ENCODE data around the gene PSMA1. TPM values are rescaled to one million over a fixed set of nuclear protein-coding genes. Genes with fewer than 3 reads are reported as not detected.
A peak's percentile ranks its signal among the peaks of the same experiment; 100 is the strongest.
"Not testable (repeated sequence)": the region's sequence is repeated elsewhere in the genome, so short reads cannot be mapped to it uniquely, and the experiment has no call there.

PSMA1 gene
- total RNA-seq, 5 donors from 2014 or later (not counting 1 experiment from before 2014, with no cell fraction given): 107 to 137 (median 115) TPM

DNA sequence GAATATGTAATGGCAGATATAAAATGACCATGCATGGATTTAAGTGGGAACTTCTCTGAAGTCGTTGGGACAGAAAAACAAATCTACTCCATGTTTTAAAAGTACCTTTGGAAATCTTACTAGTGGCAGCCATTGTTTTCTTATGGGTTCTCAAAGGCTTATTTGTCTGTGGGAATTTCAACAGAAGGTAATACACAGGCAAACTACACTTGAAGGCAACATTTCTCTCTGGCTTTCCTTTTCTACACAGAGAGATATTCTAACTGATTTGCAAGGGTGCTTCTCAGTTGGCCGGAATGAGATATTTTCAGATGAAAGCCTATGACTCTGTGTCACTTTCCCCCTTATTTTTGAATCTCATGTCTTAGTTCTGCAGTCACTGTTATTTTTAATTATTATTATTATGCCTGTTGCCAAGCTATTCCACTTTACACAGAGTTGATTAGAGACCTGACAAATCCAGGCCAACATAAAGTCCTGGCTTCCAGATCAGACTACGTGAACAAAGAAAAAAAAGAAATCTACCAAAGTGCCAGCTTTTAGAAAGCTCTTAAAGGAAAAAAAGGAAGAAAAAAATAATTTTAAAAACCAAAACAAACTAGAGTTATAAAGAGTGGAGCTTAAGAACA is 18.9 kb upstream of the PSMA1 start:
- ChIA-PET CTCF (interaction anchor here (0.7 to 1.7 kb wide), 5 partner anchors 85 to 369 kb away, joined by 3 to 5 read pairs (median 3); no protein-coding TSS in a partner anchor), POLR2A (interaction anchor here in 1 of 2 donors (0.7 to 0.8 kb wide), 2 partner anchors 9 to 319 kb away, joined by 3 to 9 read pairs; no protein-coding TSS in a partner anchor)
- Histone ChIP-seq H3K36me3 (ENCODE audit: control insufficient read depth in 2 of 2, extremely low read depth in 1 of 2, insufficient read depth in 1 of 2, low read length in 1 of 2) (no peaks in the 10 kb centered on the region), H3K4me3 (ENCODE audit: control insufficient read depth in 1 of 2, extremely low read depth in 1 of 2, low read length in 1 of 2) (no peak overlapping the region), H3K9me3 (no peaks in the 10 kb centered on the region), H3K27me3 (replicated peaks in 1 of 2; ENCODE audit: control insufficient read depth in 2 of 2, extremely low read depth in 1 of 2, insufficient read depth in 2 of 2, low read length in 1 of 2) (no peaks in the 10 kb centered on the region), H3K4me1 (ENCODE audit: control insufficient read depth in 1 of 2, extremely low read depth in 1 of 2, insufficient read depth in 2 of 2, low read length in 2 of 2) (peaks cover 7 to 23% of the 10 kb centered on the region in 2 experiments), H3K27ac (ENCODE audit: low read length) (no peak overlapping the region)
- Mint-ChIP-seq H3K4me3 (no peak overlapping the region), H3K27me3 (no peaks in the 10 kb centered on the region), H3K4me1 (peaks cover 34 to 45% (median 36%) of the 10 kb centered on the region in 3 donors), H3K36me3 (no peaks in the 10 kb centered on the region), H3K9me3 (no peaks in the 10 kb centered on the region), H3K27ac (peak overlapping the region; percentile 46 to 48)
- WGBS (ENCODE audit: insufficient coverage): no CpG with 5 or more reads among the region's 3 CpGs
- DNase-seq: no peak
- no peak for ATAC-seq (replicated peaks in 1 of 4)

GRCh38 chr11:14538271-14538925 is 18.2 kb upstream of the PSMA1 start:
- no peak for DNase-seq
- Mint-ChIP-seq H3K4me1 (peaks cover 34 to 45% (median 36%) of the 10 kb centered on the region in 3 donors), H3K9me3 (no peaks in the 10 kb centered on the region), H3K27ac (peak overlapping the region; percentile 48 to 57), H3K36me3 (no peaks in the 10 kb centered on the region), H3K27me3 (no peaks in the 10 kb centered on the region), H3K4me3 (no peak overlapping the region)
- no peak overlapping the region for H3K4me3 ChIP-seq (ENCODE audit: control insufficient read depth in 1 of 2, extremely low read depth in 1 of 2, low read length in 1 of 2)
- H3K9me3 ChIP-seq: no peaks in the 10 kb centered on the region
- no peaks in the 10 kb centered on the region for H3K36me3 ChIP-seq (ENCODE audit: control insufficient read depth in 2 of 2, extremely low read depth in 1 of 2, insufficient read depth in 1 of 2, low read length in 1 of 2)
- H3K4me1 ChIP-seq (ENCODE audit: control insufficient read depth in 1 of 2, extremely low read depth in 1 of 2, insufficient read depth in 2 of 2, low read length in 2 of 2): peaks cover 7 to 23% of the 10 kb centered on the region in 2 experiments
- H3K27me3 ChIP-seq (replicated peaks in 1 of 2; ENCODE audit: control insufficient read depth in 2 of 2, extremely low read depth in 1 of 2, insufficient read depth in 2 of 2, low read length in 1 of 2): no peaks in the 10 kb centered on the region
- ATAC-seq (replicated peaks in 1 of 4): no peak
- WGBS (ENCODE audit: insufficient coverage): 100% methylated on average over 2 of the region's 6 CpGs
- ChIA-PET POLR2A (interaction anchor here in 1 of 2 donors (0.7 to 0.8 kb wide), 3 partner anchors 40 to 320 kb away, joined by 3 to 7 read pairs (median 3); no protein-coding TSS in a partner anchor), CTCF (interaction anchor here (0.6 to 2.3 kb wide), 5 partner anchors 106 to 370 kb away, joined by 3 to 9 read pairs (median 3); no protein-coding TSS in a partner anchor)
- no peak overlapping the region for H3K27ac ChIP-seq (ENCODE audit: low read length)

GRCh38 chr11:14537134-14537599 is 17.0 kb upstream of the PSMA1 start:
- H3K4me1 ChIP-seq (ENCODE audit: control insufficient read depth in 1 of 2, extremely low read depth in 1 of 2, insufficient read depth in 2 of 2, low read length in 2 of 2): peaks cover 7 to 23% of the 10 kb centered on the region in 2 experiments
- H3K4me3 ChIP-seq (ENCODE audit: control insufficient read depth in 1 of 2, extremely low read depth in 1 of 2, low read length in 1 of 2): peak overlapping the region in 1 of 2 donors; percentile 32
- CTCF ChIA-PET: interaction anchor here (0.7 to 2.3 kb wide), 5 partner anchors 107 to 371 kb away, joined by 3 to 9 read pairs (median 4); no protein-coding TSS in a partner anchor
- Mint-ChIP-seq H3K36me3 (no peaks in the 10 kb centered on the region), H3K27ac (peak overlapping the region; percentile 78 to 82), H3K4me3 (peak overlapping the region; percentile 30 to 69 (median 64)), H3K9me3 (no peaks in the 10 kb centered on the region), H3K27me3 (no peaks in the 10 kb centered on the region), H3K4me1 (peaks cover 29 to 40% (median 36%) of the 10 kb centered on the region in 3 donors)
- H3K27me3 ChIP-seq (replicated peaks in 1 of 2; ENCODE audit: control insufficient read depth in 2 of 2, extremely low read depth in 1 of 2, insufficient read depth in 2 of 2, low read length in 1 of 2): no peaks in the 10 kb centered on the region
- POLR2A ChIA-PET: interaction anchor here in 1 of 2 donors (0.6 kb wide), 1 partner anchor 104 kb away, joined by 5 read pairs; no protein-coding TSS in a partner anchor
- DNase-seq (peak in 31 of 35 experiments; percentile 8 to 73 (median 38)), ATAC-seq (replicated peaks in 1 of 4) (peak; percentile 78 to 98 (median 82))
- WGBS (ENCODE audit: insufficient coverage): no CpG with 5 or more reads among the region's 5 CpGs
- H3K9me3 ChIP-seq: no peaks in the 10 kb centered on the region
- H3K36me3 ChIP-seq (ENCODE audit: control insufficient read depth in 2 of 2, extremely low read depth in 1 of 2, insufficient read depth in 1 of 2, low read length in 1 of 2): no peaks in the 10 kb centered on the region
- peak overlapping the region; percentile 6 for H3K27ac ChIP-seq (ENCODE audit: low read length)

DNA sequence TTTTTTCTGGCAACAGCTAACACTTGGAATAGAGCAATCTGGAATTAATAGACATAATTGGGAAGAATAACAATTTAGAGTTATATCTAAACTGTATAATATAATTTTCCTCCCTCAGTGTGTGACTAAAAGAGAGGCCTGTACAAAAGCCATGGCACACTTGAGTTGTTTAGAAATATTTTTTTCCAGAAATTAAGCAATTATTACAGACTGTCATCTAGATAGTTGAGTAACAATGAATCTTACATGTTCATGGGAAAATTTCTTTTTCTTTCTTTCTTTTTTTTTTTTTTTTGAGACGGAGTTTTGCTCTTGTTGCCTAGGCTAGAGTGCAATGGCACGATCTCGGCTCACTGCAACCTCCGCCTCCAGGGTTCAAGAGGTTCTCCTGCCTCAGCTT is 15.0 kb upstream of the PSMA1 start:
- WGBS (ENCODE audit: insufficient coverage): 100% methylated on average over 4 of the region's 4 CpGs
- not testable (repeated sequence) for H3K36me3 ChIP-seq (ENCODE audit: control insufficient read depth in 2 of 2, extremely low read depth in 1 of 2, insufficient read depth in 1 of 2, low read length in 1 of 2); H3K27me3 Mint-ChIP-seq; DNase-seq; H3K4me3 Mint-ChIP-seq; H3K27ac ChIP-seq (ENCODE audit: low read length); H3K36me3 Mint-ChIP-seq; H3K4me3 ChIP-seq (ENCODE audit: control insufficient read depth in 1 of 2, extremely low read depth in 1 of 2, low read length in 1 of 2); H3K27me3 ChIP-seq (replicated peaks in 1 of 2; ENCODE audit: control insufficient read depth in 2 of 2, extremely low read depth in 1 of 2, insufficient read depth in 2 of 2, low read length in 1 of 2); H3K9me3 ChIP-seq; H3K27ac Mint-ChIP-seq; ATAC-seq (replicated peaks in 1 of 4); H3K9me3 Mint-ChIP-seq
- ChIA-PET POLR2A (interaction anchor here in 1 of 2 donors (0.5 to 0.6 kb wide), 3 partner anchors 19 to 86 kb away, joined by 3 to 7 read pairs (median 3); no protein-coding TSS in a partner anchor), CTCF (interaction anchor here (0.6 to 1.6 kb wide), 7 partner anchors 31 to 471 kb away, joined by 3 to 4 read pairs (median 3); no protein-coding TSS in a partner anchor)
- H3K4me1 Mint-ChIP-seq: peaks cover 20 to 29% (median 27%) of the 10 kb centered on the region in 3 donors
- peaks cover 7 to 19% of the 10 kb centered on the region in 2 experiments for H3K4me1 ChIP-seq (ENCODE audit: control insufficient read depth in 1 of 2, extremely low read depth in 1 of 2, insufficient read depth in 2 of 2, low read length in 2 of 2)

GRCh38 chr11:14529951-14530350 is 9.8 kb upstream of the PSMA1 start:
- no peaks in the 10 kb centered on the region for H3K9me3 ChIP-seq
- Mint-ChIP-seq H3K4me1 (no peaks in the 10 kb centered on the region), H3K27me3 (no peaks in the 10 kb centered on the region), H3K4me3 (no peak overlapping the region), H3K36me3 (peaks cover 3% of the 10 kb centered on the region), H3K9me3 (no peaks in the 10 kb centered on the region), H3K27ac (no peak overlapping the region)
- POLR2A ChIA-PET: no interaction called here
- no peaks in the 10 kb centered on the region for H3K4me1 ChIP-seq (ENCODE audit: control insufficient read depth in 1 of 2, extremely low read depth in 1 of 2, insufficient read depth in 2 of 2, low read length in 2 of 2)
- DNase-seq (no peak), ATAC-seq (replicated peaks in 1 of 4) (no peak)
- H3K27ac ChIP-seq (ENCODE audit: low read length): no peak overlapping the region
- WGBS (ENCODE audit: insufficient coverage): no CpG with 5 or more reads among the region's 2 CpGs
- H3K27me3 ChIP-seq (replicated peaks in 1 of 2; ENCODE audit: control insufficient read depth in 2 of 2, extremely low read depth in 1 of 2, insufficient read depth in 2 of 2, low read length in 1 of 2): peaks cover 0 to 3% of the 10 kb centered on the region in 2 experiments
- H3K4me3 ChIP-seq (ENCODE audit: control insufficient read depth in 1 of 2, extremely low read depth in 1 of 2, low read length in 1 of 2): no peak overlapping the region
- CTCF ChIA-PET: interaction anchor here in 1 of 2 donors (1.1 kb wide), 1 partner anchor 10 kb away, joined by 3 read pairs; the partner anchor contains the start of gene PSMA1
- H3K36me3 ChIP-seq (ENCODE audit: control insufficient read depth in 2 of 2, extremely low read depth in 1 of 2, insufficient read depth in 1 of 2, low read length in 1 of 2): no peaks in the 10 kb centered on the region

DNA sequence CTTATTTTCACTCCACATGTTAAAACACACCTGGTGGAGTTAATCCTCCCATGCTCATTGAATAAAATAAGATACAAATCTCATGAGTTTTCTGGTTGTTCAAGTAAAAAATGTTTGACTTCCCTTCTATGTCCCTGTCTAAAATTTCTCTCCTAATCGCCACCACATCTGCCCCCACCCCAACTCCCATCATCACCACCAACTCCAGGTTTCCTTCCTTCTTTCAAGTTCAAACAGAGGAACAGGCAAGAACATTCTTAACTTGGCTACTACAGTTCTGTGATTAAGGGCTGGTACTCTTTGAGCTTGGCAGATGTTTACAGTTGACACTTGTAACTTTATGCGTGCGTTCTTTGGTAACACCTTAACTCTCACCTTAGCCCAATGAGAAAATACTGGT is 9.1 kb upstream of the PSMA1 start:
- H3K4me3 ChIP-seq (ENCODE audit: control insufficient read depth in 1 of 2, extremely low read depth in 1 of 2, low read length in 1 of 2): no peak overlapping the region
- H3K36me3 Mint-ChIP-seq: peaks cover 3% of the 10 kb centered on the region
- ATAC-seq (replicated peaks in 1 of 4) (no peak), DNase-seq (no peak)
- H3K27me3 Mint-ChIP-seq: no peaks in the 10 kb centered on the region
- no peaks in the 10 kb centered on the region for H3K4me1 Mint-ChIP-seq
- CTCF ChIA-PET: interaction anchor here in 1 of 2 donors (1.1 kb wide), 1 partner anchor 9 kb away, joined by 3 read pairs; the partner anchor contains the start of gene PSMA1
- POLR2A ChIA-PET: no interaction called here
- H3K4me3 Mint-ChIP-seq: no peak overlapping the region
- no peaks in the 10 kb centered on the region for H3K9me3 Mint-ChIP-seq
- H3K27me3 ChIP-seq (replicated peaks in 1 of 2; ENCODE audit: control insufficient read depth in 2 of 2, extremely low read depth in 1 of 2, insufficient read depth in 2 of 2, low read length in 1 of 2): peaks cover 0 to 3% of the 10 kb centered on the region in 2 experiments
- H3K9me3 ChIP-seq: no peaks in the 10 kb centered on the region
- H3K27ac Mint-ChIP-seq: no peak overlapping the region
- no peaks in the 10 kb centered on the region for H3K4me1 ChIP-seq (ENCODE audit: control insufficient read depth in 1 of 2, extremely low read depth in 1 of 2, insufficient read depth in 2 of 2, low read length in 2 of 2)
- no CpG with 5 or more reads among the region's 3 CpGs for WGBS (ENCODE audit: insufficient coverage)
- no peaks in the 10 kb centered on the region for H3K36me3 ChIP-seq (ENCODE audit: control insufficient read depth in 2 of 2, extremely low read depth in 1 of 2, insufficient read depth in 1 of 2, low read length in 1 of 2)
- no peak overlapping the region for H3K27ac ChIP-seq (ENCODE audit: low read length)

Measured in T-cell (primary cell).